ENCODE results near the gene HS6ST2.
"Not testable (repeated sequence)": the region's sequence is repeated elsewhere in the genome, so short reads cannot be mapped to it uniquely, and the experiment has no call there.

HS6ST2 gene

DNA sequence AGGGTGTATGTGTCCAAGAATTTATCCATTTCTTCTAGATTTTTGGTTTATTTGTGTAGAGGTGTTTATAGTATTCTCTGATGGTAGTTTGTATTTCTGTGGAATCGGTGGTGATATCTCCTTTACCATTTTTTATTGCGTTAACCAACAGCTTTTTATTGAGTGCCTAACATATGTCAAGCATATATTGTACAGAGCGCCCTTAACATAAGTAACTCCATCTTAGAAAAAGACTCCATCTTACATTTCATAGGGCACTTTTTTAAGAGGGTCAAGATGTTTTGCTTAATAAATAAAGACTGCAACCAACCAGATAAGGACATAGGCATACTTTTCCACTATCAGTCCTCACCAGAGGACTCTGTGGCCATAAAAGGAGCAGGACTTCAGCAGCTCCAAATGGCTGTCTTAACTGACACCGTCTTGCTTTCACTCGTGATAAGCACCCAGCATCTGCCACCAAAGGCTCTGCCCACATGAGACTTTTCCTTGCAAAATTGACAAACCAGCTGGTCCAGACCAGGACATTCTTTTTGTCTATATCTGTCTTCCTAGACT lies 75.0 kb downstream of the HS6ST2 start:
- Mint-ChIP-seq H3K4me3 (no peak overlapping the region), H3K4me1 (ENCODE audit: low read depth) (no peaks in the 10 kb centered on the region), H3K27ac (no peak overlapping the region), H3K27me3 (peaks cover 6% of the 10 kb centered on the region), H3K36me3 (no peaks in the 10 kb centered on the region), H3K9me3 (ENCODE audit: low read depth) (peaks cover 6% of the 10 kb centered on the region)

DNA sequence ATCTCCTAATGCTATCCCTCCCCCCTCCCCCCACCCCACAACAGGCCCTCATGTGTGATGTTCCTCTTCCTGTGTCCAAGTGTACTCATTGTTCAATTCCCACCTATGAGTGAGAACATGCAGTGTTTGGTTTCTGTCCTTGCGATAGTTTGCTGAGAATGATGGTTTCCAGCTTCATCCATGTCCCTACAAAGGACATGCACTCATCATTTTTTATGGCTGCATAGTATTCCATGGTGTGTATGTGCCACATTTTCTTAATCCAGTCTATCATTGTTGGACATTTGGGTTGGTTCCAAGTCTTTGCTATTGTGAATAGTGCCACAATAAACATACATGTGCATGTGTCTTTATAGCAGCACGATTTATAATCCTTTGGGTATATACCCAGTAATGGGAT lies 77.7 kb downstream of the HS6ST2 start:
- not testable (repeated sequence) for H3K27ac Mint-ChIP-seq

DNA sequence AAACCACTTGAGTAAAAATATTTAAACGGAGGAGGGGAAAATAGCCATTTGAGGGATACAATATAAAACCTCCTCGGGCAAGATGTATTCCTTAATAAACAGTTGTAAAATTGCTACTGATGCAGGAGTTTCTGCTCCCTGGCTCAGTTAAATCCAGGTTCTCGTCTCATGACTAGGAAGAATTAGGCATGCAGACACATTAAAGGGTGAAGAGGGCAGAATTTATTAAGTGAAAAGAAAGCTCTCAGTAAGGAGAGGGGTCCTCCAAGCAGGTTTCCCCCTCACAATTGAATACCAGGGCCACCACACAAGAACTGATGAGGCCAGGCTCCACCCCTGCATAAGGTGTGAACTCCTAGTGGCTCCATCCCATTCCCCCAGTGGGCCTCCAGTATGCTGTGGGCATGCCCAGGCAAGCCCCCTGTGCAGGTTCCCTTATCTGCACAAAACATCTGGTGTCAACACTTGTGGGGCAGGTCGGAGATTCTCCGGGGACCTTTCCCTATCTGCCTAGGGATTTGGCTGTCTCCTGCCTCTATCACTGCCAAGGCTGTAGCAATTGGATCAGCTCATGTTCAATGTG lies 80.4 kb downstream of the HS6ST2 start:
- peaks cover 1% of the 10 kb centered on the region for H3K27me3 Mint-ChIP-seq
- no peak overlapping the region for H3K27ac Mint-ChIP-seq
- H3K4me3 Mint-ChIP-seq: no peak overlapping the region
- no peaks in the 10 kb centered on the region for H3K9me3 Mint-ChIP-seq (ENCODE audit: low read depth)
- no peaks in the 10 kb centered on the region for H3K4me1 Mint-ChIP-seq (ENCODE audit: low read depth)
- no peaks in the 10 kb centered on the region for H3K36me3 Mint-ChIP-seq

More for the DNA sequence above, 77.7 kb downstream of the HS6ST2 start:
- H3K4me1 Mint-ChIP-seq (ENCODE audit: low read depth); H3K9me3 Mint-ChIP-seq (ENCODE audit: low read depth); H3K36me3 Mint-ChIP-seq; H3K27me3 Mint-ChIP-seq; H3K4me3 Mint-ChIP-seq: not testable (repeated sequence)

DNA sequence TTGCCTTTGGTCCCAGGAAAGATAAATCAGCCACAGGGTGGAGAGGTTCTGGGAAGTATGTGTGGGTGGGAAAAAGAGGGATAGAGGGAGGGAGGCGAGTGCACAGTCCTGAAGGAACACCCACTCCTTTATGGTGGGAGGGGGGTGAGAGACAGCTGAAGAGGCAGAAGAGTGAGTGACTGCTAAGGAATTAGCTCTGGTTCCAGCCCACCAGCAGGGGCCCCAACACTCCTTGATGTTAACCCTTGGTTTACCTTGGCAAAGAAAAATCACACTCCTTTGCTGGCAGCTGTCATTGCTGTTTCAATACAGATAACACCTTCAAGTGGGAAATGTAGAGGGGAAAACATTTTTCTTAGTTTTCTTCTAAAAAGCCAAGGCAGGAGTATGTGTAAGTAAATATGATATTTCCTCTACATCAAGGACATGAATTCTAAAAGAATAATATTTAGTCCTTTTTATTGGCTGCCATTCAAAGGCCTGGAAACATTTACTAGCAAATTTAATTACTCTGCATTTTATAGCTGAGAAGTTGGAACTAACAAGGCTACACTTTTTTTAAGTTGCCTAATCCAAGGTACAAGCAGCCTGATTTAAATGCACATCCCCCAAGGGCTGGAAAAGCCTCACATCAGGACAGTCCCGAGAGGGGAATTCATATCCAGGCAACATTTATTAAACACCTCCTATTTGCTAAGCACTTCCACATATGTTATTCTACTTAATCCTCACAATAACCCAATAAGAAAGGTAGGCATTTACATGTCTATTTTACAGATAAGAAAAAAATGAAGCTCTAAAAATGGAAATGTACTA lies 81.7 kb downstream of the HS6ST2 start:
- peaks cover 1% of the 10 kb centered on the region for H3K27me3 Mint-ChIP-seq
- H3K36me3 Mint-ChIP-seq: no peaks in the 10 kb centered on the region
- no peak overlapping the region for H3K4me3 Mint-ChIP-seq
- H3K4me1 Mint-ChIP-seq (ENCODE audit: low read depth): no peaks in the 10 kb centered on the region
- H3K27ac Mint-ChIP-seq: no peak overlapping the region
- H3K9me3 Mint-ChIP-seq (ENCODE audit: low read depth): no peaks in the 10 kb centered on the region

DNA sequence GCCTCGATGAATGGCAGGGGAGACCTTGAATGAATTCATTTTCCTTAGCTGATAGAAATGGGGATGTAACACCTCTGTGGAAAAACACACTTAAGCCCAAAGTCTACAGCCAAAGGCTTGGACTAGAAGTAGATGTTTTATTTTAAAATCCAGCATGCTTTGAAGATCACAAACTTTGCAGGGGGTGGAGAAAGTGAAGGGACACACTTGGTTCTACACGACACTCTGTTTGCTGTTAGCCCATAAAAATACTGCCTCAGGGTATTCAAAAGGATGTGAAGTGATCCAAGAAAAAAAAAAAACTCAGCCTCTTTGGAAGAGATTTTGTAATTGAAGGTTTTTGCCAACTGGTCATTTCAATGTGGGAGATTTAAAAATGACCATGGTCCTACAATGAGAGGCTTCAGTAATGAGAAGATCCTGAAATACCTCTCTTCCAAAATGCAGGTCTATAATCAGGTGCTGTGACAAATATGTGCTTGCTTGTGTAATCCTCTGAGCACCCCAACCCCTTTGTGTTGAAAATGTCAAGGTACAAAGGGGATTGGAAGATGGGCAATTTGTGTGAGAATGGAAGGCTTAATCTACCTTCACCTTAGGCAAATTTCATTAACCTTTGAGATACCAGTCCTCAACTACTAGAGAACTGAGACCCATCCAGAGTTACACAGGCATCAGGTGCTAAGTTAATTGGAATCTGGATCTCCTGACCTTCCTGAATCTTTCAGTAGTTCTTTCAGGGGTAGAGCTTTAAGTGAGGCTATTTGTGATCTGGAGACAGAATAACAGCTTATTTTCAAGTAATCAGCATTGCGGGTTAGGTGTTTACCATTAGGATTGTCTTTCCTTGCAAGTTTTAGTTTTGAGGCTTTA lies 82.5 kb downstream of the HS6ST2 start:
- peaks cover 1% of the 10 kb centered on the region for H3K27me3 Mint-ChIP-seq
- no peaks in the 10 kb centered on the region for H3K36me3 Mint-ChIP-seq
- no peak overlapping the region for H3K27ac Mint-ChIP-seq
- no peaks in the 10 kb centered on the region for H3K4me1 Mint-ChIP-seq (ENCODE audit: low read depth)
- no peaks in the 10 kb centered on the region for H3K9me3 Mint-ChIP-seq (ENCODE audit: low read depth)
- H3K4me3 Mint-ChIP-seq: no peak overlapping the region

DNA sequence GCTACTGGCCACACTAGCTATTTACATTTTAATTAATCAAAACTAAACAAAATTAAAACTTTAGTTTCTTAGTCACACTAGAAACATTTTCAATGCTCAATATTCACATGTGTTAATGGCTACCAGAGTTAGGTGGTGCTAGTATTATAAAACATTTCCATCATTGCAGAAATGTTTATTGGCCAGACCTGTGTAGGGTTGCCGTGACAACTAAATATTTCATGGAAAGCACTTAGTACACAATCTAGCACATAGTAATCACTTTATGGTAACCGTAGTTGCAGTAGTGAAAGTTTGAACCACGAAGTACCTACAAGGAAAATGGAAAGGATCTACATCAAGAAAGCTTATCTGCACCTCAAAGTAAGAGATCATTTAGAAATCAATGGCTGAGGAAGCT lies 95.9 kb downstream of the HS6ST2 start:
- H3K4me3 Mint-ChIP-seq: no peak overlapping the region
- H3K36me3 Mint-ChIP-seq: no peaks in the 10 kb centered on the region
- no peak overlapping the region for H3K27ac Mint-ChIP-seq
- H3K27me3 Mint-ChIP-seq: no peaks in the 10 kb centered on the region
- H3K9me3 Mint-ChIP-seq (ENCODE audit: low read depth): no peaks in the 10 kb centered on the region
- H3K4me1 Mint-ChIP-seq (ENCODE audit: low read depth): peaks cover under 1% of the 10 kb centered on the region

DNA sequence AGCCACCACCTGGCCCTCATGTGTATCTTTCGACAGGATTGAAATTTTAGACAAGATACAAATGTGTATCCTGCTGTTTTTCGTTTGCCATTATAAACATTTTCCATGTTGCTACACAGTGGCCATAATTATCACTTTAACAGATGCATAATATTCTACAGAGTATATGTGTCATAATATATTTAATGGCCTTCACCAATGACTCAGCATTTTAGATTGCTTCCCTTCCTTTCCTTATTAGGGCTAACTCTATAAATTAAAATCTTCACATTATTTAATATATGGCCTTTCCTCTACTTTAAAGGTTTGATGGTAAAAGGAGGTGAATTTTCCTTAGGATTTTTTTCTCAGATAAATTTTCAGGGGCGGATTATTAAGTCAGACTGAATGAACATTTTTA lies 97.4 kb downstream of the HS6ST2 start:
- H3K27me3 Mint-ChIP-seq: no peaks in the 10 kb centered on the region
- H3K27ac Mint-ChIP-seq: no peak overlapping the region
- H3K36me3 Mint-ChIP-seq: no peaks in the 10 kb centered on the region
- H3K4me3 Mint-ChIP-seq: no peak overlapping the region
- no peaks in the 10 kb centered on the region for H3K9me3 Mint-ChIP-seq (ENCODE audit: low read depth)
- H3K4me1 Mint-ChIP-seq (ENCODE audit: low read depth): peaks cover 2% of the 10 kb centered on the region

DNA sequence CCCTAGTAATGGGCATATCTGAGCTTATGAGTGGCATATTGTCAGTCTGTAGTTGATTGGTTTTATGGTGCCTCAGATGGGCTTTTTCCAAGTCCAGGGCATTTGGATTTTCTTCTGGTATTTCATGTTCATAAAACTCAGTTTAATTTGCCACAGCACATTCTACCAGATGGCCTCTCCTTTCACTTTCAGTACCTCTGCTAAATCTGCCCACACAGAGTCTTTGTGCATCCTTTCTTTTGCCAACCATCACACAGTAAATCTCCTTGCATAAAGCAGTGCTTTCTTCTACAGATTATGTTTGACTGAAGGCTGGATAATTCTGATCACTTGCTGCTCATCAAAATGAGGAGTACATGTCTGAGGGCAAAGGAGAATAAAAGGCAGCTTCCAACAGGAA lies 98.2 kb downstream of the HS6ST2 start:
- H3K9me3 Mint-ChIP-seq (ENCODE audit: low read depth): no peaks in the 10 kb centered on the region
- H3K27ac Mint-ChIP-seq: no peak overlapping the region
- H3K4me1 Mint-ChIP-seq (ENCODE audit: low read depth): peaks cover 2% of the 10 kb centered on the region
- no peaks in the 10 kb centered on the region for H3K36me3 Mint-ChIP-seq
- no peaks in the 10 kb centered on the region for H3K27me3 Mint-ChIP-seq
- H3K4me3 Mint-ChIP-seq: no peak overlapping the region

DNA sequence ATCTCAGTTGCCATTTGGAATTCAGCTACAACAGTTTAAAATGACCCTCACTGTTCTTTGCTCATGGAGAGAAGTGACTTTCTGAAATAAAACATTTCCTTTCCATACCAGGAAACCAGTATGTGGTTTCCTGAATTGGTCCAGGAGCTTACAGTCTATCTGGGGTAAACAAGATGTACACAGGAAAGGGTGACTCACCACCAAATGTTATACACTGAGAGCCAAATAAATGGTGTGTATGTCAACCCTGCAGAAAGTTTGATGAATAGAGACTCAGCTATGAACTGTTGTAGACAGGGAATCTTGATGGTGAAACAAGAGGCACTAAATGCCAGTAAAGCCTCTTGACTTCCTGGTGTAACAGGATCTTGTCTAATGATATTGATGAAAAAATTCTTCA lies 100.4 kb downstream of the HS6ST2 start:
- H3K9me3 Mint-ChIP-seq (ENCODE audit: low read depth): no peaks in the 10 kb centered on the region
- no peaks in the 10 kb centered on the region for H3K36me3 Mint-ChIP-seq
- no peak overlapping the region for H3K27ac Mint-ChIP-seq
- peaks cover 2% of the 10 kb centered on the region for H3K4me1 Mint-ChIP-seq (ENCODE audit: low read depth)
- H3K27me3 Mint-ChIP-seq: no peaks in the 10 kb centered on the region
- H3K4me3 Mint-ChIP-seq: no peak overlapping the region

DNA sequence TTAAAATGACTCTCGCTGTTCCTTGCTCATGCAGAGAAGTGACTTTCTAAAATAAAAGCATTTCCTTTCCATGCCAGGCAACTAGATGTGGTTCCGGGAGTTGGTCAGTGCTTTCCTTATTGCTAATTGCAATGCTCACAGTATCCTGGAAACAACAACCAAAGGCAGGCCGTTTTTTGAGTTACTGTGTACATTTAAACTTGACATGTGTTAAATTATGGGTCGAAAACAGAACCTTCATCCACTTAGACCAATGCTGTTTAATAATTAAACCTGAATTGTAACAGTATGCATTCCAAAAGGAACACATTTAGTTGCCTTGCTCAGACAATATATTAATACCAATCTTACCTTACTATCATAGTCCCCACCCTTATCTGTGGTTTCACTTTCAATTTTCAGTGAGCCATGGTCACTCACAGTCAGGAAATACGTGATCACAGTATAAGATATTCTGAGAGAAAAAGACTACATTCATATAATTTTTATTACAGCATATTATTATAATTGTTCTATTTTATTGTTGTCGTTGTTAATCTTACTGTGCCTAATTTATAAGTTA lies 102.6 kb downstream of the HS6ST2 start:
- Mint-ChIP-seq H3K4me3 (no peak overlapping the region), H3K27ac (no peak overlapping the region), H3K27me3 (no peaks in the 10 kb centered on the region), H3K36me3 (no peaks in the 10 kb centered on the region), H3K9me3 (ENCODE audit: low read depth) (no peaks in the 10 kb centered on the region), H3K4me1 (ENCODE audit: low read depth) (peaks cover 2% of the 10 kb centered on the region)

DNA sequence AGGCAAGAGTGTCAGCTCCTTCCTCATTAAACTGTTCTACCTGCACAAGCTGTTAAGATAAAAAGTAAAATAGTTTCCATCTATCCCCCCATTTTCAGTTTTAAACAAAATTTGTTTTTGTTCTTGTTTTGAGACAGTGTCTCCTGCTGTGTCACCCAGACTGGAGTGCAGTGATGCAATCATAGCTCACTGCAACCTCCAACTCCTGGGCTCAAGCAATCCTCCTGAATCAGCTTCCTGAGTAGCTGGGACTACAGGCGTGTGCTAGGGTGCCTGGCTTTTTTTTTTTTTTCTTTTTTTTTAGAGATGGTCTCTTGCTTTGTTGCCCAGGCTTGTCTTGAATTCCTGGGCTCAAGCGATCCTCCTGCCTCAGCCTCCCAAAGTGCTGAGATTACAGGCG lies 105.4 kb downstream of the HS6ST2 start:
- H3K9me3 Mint-ChIP-seq (ENCODE audit: low read depth): no peaks in the 10 kb centered on the region
- H3K4me1 Mint-ChIP-seq (ENCODE audit: low read depth): peaks cover 2% of the 10 kb centered on the region
- H3K27ac Mint-ChIP-seq: no peak overlapping the region
- H3K4me3 Mint-ChIP-seq: no peak overlapping the region
- H3K36me3 Mint-ChIP-seq: no peaks in the 10 kb centered on the region
- no peaks in the 10 kb centered on the region for H3K27me3 Mint-ChIP-seq

DNA sequence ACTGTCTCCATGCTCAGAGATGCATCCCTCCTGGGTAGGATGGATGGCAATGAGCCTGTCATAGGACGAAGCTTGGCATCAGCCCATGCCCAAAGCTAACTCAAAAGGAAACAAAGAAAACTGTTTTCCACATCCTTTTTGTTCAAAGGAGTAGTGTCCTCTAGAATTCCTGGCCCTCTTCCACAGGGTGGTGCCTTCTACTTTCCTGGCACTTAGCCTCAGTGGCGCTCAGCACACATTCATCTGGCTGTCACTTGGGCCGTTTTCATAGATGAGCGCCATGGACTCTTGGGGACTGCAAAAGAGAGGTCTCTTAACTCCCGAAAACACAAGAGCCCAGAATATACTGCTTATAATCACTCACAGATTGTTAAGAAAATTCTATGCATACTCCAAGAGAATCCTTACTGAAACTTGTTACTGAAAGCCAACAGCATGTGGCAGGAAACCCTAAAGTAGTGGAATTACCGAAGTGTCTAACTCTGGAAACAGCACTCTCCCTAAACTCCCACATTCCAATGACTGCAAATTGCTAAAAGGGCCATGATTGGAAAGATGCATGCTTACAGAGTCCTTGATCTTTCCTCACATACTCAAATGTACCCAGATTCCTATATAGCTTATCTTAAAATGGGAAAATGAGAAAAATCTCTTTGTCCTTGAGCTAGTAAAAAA lies 110.0 kb downstream of the HS6ST2 start:
- Mint-ChIP-seq H3K27me3 (no peaks in the 10 kb centered on the region), H3K9me3 (ENCODE audit: low read depth) (no peaks in the 10 kb centered on the region), H3K27ac (no peak overlapping the region), H3K4me3 (no peak overlapping the region), H3K36me3 (no peaks in the 10 kb centered on the region), H3K4me1 (ENCODE audit: low read depth) (no peaks in the 10 kb centered on the region)

DNA sequence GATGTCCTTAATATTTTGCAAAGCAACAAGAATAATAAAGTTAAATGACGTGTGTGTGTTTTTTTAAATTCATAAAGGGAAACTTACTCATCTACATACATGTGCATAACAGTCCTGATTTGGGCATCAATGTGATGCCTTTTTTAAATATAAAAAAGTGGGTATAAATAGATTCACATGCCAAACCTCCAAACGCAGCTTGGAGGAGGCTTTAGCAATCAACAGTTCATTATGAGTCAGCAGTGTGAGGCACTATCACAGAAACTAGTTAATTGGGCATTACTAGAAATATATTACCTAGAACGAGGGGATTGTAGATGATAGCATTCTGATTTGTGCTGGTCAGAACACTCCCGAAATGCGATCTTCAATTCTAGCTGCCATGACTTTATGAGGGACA lies 115.1 kb downstream of the HS6ST2 start:
- Mint-ChIP-seq H3K9me3 (ENCODE audit: low read depth) (no peaks in the 10 kb centered on the region), H3K4me3 (no peak overlapping the region), H3K4me1 (ENCODE audit: low read depth) (no peaks in the 10 kb centered on the region), H3K27ac (no peak overlapping the region), H3K27me3 (no peaks in the 10 kb centered on the region), H3K36me3 (no peaks in the 10 kb centered on the region)

DNA sequence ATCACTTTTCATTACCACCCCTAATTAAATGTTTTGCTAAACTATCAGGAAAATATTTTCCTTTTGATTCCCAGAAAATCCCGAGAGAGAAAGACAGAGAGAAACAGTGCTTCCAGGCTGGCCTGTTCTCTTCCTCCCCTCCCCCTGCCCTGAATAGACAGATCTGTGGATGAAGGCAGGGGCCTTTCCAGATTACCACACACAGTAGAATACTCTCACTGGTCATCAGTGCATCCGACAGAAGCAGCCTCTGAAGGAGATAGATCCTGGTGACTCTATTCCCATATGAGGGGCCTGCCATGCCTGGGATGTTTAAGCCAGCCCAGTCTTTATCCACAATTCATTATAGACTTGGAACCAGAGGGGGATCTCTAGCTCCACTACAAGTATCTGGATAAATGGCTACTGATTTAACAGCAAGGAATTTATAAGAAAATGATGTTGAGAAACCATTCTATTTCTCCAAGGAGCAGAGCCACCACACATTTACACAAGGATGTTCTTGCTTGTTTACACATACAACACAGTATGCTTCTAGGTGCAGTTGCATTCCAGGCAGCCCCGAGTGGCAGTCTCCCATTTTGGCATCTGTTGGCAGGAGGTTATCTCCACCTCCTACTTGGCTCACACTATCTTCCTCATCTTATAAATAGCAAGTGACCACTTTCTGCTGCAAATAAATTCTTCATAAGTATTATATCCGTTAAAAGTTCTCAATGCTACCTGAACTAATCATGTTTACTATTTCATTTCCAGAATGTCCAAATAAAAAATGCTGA lies 115.8 kb downstream of the HS6ST2 start:
- H3K4me3 Mint-ChIP-seq: no peak overlapping the region
- no peaks in the 10 kb centered on the region for H3K27me3 Mint-ChIP-seq
- no peaks in the 10 kb centered on the region for H3K4me1 Mint-ChIP-seq (ENCODE audit: low read depth)
- H3K9me3 Mint-ChIP-seq (ENCODE audit: low read depth): no peaks in the 10 kb centered on the region
- H3K27ac Mint-ChIP-seq: no peak overlapping the region
- H3K36me3 Mint-ChIP-seq: no peaks in the 10 kb centered on the region
